Neural progenitor cell (in vitro differentiated cells): ENCODE data around the gene NDUFS6. TPM values are rescaled to one million over a fixed set of nuclear protein-coding genes. Genes with fewer than 3 reads are reported as not detected.

Source experiments
- DNase-seq: peaks from one replicate; pipeline ENCODE4 v3.0.0-alpha.2; 2016; ENCODE audit warnings: low spot score
- H2AFZ ChIP-seq: fragments of 200-600 bp; sonication (generic); replicated peaks from 2 replicates; pipeline ENCODE4 v1.6.1; 2016; ENCODE audit warnings: antibody characterized with exemption
- H3F3A ChIP-seq: fragments of 200-600 bp; sonication (generic); 2 replicates; pipeline ENCODE4 v1.6.1; 2016; ENCODE audit warnings: antibody characterized with exemption, low read depth
- H3K27ac ChIP-seq: fragments of 200-600 bp; sonication (generic); 2 replicates; pipeline ENCODE4 v1.5.1; 2016; ENCODE audit warnings: mild to moderate bottlenecking
- H3K27me3 ChIP-seq: fragments of 200-600 bp; sonication (generic); 2 replicates; pipeline ENCODE4 v1.6.1; 2016; ENCODE audit warnings: mild to moderate bottlenecking, moderate library complexity
- H3K36me3 ChIP-seq: fragments of 200-600 bp; sonication (generic); 2 replicates; pipeline ENCODE4 v1.5.1; 2016
- H3K4me1 ChIP-seq: fragments of 200-600 bp; sonication (generic); 2 replicates; pipeline ENCODE4 v1.6.1; 2016; ENCODE audit warnings: mixed run types
- H3K4me2 ChIP-seq: fragments of 200-600 bp; sonication (generic); 2 replicates; pipeline ENCODE4 v1.6.1; 2016
- H3K4me3 ChIP-seq: fragments of 200-600 bp; sonication (generic); 2 replicates; pipeline ENCODE4 v1.5.1; 2016
- H3K79me2 ChIP-seq: fragments of 200-600 bp; sonication (generic); 2 replicates; pipeline ENCODE4 v1.6.1; 2016; ENCODE audit warnings: low read depth
- H3K9ac ChIP-seq: fragments of 200-600 bp; sonication (generic); 2 replicates; pipeline ENCODE4 v1.6.1; 2016
- H3K9me3 ChIP-seq: fragments of 200-600 bp; sonication (generic); 2 replicates; pipeline ENCODE4 v1.5.1; 2016; ENCODE audit warnings: low read depth
- H4K20me1 ChIP-seq: fragments of 200-600 bp; sonication (generic); 2 replicates; pipeline ENCODE4 v1.6.1; 2016; ENCODE audit warnings: low read depth
- H3K27ac Mint-ChIP-seq: 3 replicates; pipeline ENCODE4 v1.8.0; 2021; ENCODE audit warnings: mixed read lengths
- H3K27me3 Mint-ChIP-seq: 2 replicates; pipeline ENCODE4 v1.8.0; 2022; ENCODE audit warnings: low read depth, mild to moderate bottlenecking, inconsistent platforms, moderate library complexity, mixed read lengths; ENCODE audit not compliant: insufficient read depth
- H3K36me3 Mint-ChIP-seq: 3 replicates; pipeline ENCODE4 v1.8.0; 2021; ENCODE audit warnings: mixed read lengths
- H3K4me1 Mint-ChIP-seq: 3 replicates; pipeline ENCODE4 v1.8.0; 2021; ENCODE audit warnings: mixed read lengths
- H3K4me3 Mint-ChIP-seq: 3 replicates; pipeline ENCODE4 v1.8.0; 2021; ENCODE audit warnings: mild to moderate bottlenecking, moderate library complexity, mixed read lengths
- H3K9me3 Mint-ChIP-seq: 3 replicates; pipeline ENCODE4 v1.8.0; 2020; ENCODE audit warnings: mixed read lengths
- EZH2 ChIP-seq: fragments of 200-600 bp; sonication (generic); IDR thresholded peaks from 2 replicates; pipeline ENCODE4 v1.6.1; 2017; ENCODE audit warnings: antibody characterized with exemption, mild to moderate bottlenecking, moderate library complexity
- EZH2phosphoT487 ChIP-seq: fragments of 200-600 bp; sonication (generic); IDR thresholded peaks from 2 replicates; pipeline ENCODE4 v1.6.1; 2017; ENCODE audit warnings: antibody characterized with exemption
- total RNA-seq: library from RNA; depleted of rRNA; stranded (reverse); fragments of >200 nt; gene quantifications from 2 replicates; pipeline ENCODE4 v1.2.3, GENCODE V29; 2015; ENCODE audit warnings: low replicate concordance
- TF ChIP-seq, protein P1 (sequence below): fragments of 200-600 bp; sonication (generic); IDR thresholded peaks from 2 replicates; pipeline ENCODE4 v1.5.1; 2017; ENCODE audit warnings: antibody characterized with exemption, mild to moderate bottlenecking

NDUFS6 gene
- total RNA-seq, 1 donor from 2014 or later: 54.2 TPM

DNA sequence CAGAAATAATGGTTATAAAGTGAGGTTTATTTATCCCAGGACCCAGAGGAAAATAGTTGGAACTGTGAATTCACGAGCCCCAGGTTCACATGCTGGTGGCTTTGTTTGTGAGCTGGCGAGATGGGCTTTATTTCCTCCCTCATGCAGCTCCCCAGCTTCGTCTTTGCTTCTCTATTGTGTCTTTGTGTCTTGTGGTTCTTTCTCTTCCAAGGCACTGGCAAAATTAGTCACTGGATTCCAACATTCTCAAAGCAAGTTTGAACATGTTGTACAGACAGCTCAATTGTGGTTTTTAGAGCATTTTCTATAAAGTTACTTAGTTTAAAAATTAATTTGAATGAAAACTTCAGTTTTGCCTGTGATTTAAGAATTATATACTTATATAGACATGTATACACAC, 7.2 kb downstream of the NDUFS6 start:
- Mint-ChIP-seq H3K4me1 (no peaks in the 10 kb centered on the region), H3K9me3 (no peaks in the 10 kb centered on the region), H3K27ac (no peak overlapping the region), H3K36me3 (peaks cover 43% of the 10 kb centered on the region), H3K4me3 (no peak overlapping the region), H3K27me3 (peaks cover 3% of the 10 kb centered on the region)
- no peaks in the 10 kb centered on the region for H3K9me3 ChIP-seq
- no peak for DNase-seq
- peaks cover 9% of the 10 kb centered on the region for H3K36me3 ChIP-seq
- peaks cover 87% of the 10 kb centered on the region for H3K79me2 ChIP-seq
- H3K4me3 ChIP-seq: no peak overlapping the region
- no peaks in the 10 kb centered on the region for H3K27me3 ChIP-seq
- no peak overlapping the region for H3K9ac ChIP-seq
- H4K20me1 ChIP-seq: peaks cover 36% of the 10 kb centered on the region
- no peaks in the 10 kb centered on the region for H3K4me1 ChIP-seq
- no peak overlapping the region for H3K27ac ChIP-seq
- TF ChIP-seq EZH2: no peak
- TF ChIP-seq EZH2phosphoT487: no peak
- TF ChIP-seq, protein P1, sequence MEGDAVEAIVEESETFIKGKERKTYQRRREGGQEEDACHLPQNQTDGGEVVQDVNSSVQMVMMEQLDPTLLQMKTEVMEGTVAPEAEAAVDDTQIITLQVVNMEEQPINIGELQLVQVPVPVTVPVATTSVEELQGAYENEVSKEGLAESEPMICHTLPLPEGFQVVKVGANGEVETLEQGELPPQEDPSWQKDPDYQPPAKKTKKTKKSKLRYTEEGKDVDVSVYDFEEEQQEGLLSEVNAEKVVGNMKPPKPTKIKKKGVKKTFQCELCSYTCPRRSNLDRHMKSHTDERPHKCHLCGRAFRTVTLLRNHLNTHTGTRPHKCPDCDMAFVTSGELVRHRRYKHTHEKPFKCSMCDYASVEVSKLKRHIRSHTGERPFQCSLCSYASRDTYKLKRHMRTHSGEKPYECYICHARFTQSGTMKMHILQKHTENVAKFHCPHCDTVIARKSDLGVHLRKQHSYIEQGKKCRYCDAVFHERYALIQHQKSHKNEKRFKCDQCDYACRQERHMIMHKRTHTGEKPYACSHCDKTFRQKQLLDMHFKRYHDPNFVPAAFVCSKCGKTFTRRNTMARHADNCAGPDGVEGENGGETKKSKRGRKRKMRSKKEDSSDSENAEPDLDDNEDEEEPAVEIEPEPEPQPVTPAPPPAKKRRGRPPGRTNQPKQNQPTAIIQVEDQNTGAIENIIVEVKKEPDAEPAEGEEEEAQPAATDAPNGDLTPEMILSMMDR: no peak
- no peak overlapping the region for H3K4me2 ChIP-seq
- H3F3A ChIP-seq: no peaks in the 10 kb centered on the region
- no peak overlapping the region for H2AFZ ChIP-seq

DNA sequence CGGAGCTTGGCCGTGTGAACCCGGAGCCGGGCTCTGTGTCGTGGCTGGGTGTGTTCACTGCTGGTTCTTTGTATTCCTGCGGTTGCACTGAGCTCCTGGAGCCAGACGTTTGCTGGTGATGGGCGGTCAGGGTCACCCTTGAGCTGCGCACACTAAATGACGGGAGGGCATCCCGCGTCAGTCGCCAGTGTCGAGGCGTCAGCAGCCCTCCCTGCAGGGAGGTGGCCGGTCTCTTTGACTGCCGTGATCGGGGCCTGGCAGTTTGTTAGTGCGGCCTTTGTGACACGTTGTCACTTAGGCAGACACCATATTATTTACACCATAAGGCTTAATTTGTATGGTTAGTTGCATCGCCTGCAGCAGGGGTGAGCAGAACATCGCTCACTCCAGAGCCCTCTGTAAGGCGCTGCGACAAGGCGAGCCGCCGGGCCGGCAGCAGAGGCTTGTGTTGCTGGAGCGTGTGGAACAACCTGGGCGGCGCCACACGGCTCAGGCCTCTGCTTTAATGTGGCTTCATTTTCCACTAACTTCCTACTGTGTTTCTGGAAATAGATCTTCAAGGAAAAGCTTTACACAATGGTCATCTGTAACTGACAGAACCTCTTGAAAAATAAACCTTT, 8.3 kb downstream of the NDUFS6 start:
- Histone ChIP-seq H4K20me1 (peaks cover 32% of the 10 kb centered on the region), H3K27me3 (no peaks in the 10 kb centered on the region), H3K9me3 (no peaks in the 10 kb centered on the region), H3K36me3 (peaks cover 9% of the 10 kb centered on the region), H3F3A (no peaks in the 10 kb centered on the region), H3K79me2 (peaks cover 76% of the 10 kb centered on the region), H2AFZ (no peak overlapping the region), H3K9ac (no peak overlapping the region), H3K27ac (no peak overlapping the region), H3K4me1 (no peaks in the 10 kb centered on the region), H3K4me3 (no peak overlapping the region), H3K4me2 (no peak overlapping the region)
- TF ChIP-seq, protein P1: no peak
- TF ChIP-seq EZH2 (no peak), EZH2phosphoT487 (no peak)
- H3K4me3 Mint-ChIP-seq: no peak overlapping the region
- no peaks in the 10 kb centered on the region for H3K27me3 Mint-ChIP-seq
- no peaks in the 10 kb centered on the region for H3K4me1 Mint-ChIP-seq
- H3K9me3 Mint-ChIP-seq: no peaks in the 10 kb centered on the region
- peaks cover 44% of the 10 kb centered on the region for H3K36me3 Mint-ChIP-seq
- no peak overlapping the region for H3K27ac Mint-ChIP-seq
- no peak for DNase-seq

DNA sequence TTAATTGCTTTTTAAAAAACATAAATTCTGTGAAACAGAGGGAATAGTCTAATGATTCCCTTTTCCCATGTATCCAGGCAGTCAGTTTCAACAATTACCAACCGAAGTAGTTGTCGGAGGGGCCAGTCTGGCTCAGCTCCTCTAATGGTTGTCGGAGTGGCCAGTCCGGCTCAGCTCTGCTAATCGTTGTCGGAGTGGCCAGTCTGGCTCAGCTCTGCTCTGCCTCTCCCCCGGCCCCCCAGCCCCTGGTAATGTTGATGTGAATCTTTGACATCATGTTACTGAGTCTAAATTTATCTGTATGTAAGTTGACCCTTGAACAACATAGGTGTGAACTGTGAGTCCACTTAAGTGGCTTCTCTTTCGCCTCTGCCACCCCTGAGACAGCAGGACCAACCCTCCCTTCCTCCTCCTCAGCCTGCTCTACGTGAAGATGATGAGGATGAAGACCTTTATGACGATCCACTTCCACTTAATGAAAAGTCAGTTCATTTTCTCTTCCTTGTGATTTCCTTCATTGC, 9.4 kb downstream of the NDUFS6 start:
- no peaks in the 10 kb centered on the region for H3K4me1 ChIP-seq
- TF ChIP-seq EZH2phosphoT487 (no peak), EZH2 (no peak)
- TF ChIP-seq, protein P1: no peak
- H4K20me1 ChIP-seq: peaks cover 32% of the 10 kb centered on the region
- H3K36me3 Mint-ChIP-seq: peaks cover 52% of the 10 kb centered on the region
- no peak overlapping the region for H3K27ac ChIP-seq
- no peak overlapping the region for H3K4me2 ChIP-seq
- DNase-seq: no peak
- no peaks in the 10 kb centered on the region for H3K27me3 ChIP-seq
- no peaks in the 10 kb centered on the region for H3F3A ChIP-seq
- no peaks in the 10 kb centered on the region for H3K27me3 Mint-ChIP-seq
- H3K36me3 ChIP-seq: peaks cover 9% of the 10 kb centered on the region
- no peaks in the 10 kb centered on the region for H3K4me1 Mint-ChIP-seq
- H3K9me3 ChIP-seq: no peaks in the 10 kb centered on the region
- peaks cover 65% of the 10 kb centered on the region for H3K79me2 ChIP-seq
- H3K4me3 ChIP-seq: no peak overlapping the region
- H2AFZ ChIP-seq: no peak overlapping the region
- H3K27ac Mint-ChIP-seq: no peak overlapping the region
- H3K9ac ChIP-seq: no peak overlapping the region
- H3K9me3 Mint-ChIP-seq: no peaks in the 10 kb centered on the region
- no peak overlapping the region for H3K4me3 Mint-ChIP-seq
